K562 (cell line): Measurements from ENCODE around the gene TRAPPC2L. TPM values are rescaled to one million over a fixed set of nuclear protein-coding genes. Genes with fewer than 3 reads are reported as not detected.

Experiments used
- BRF2 ChIP-seq: IDR thresholded peaks from 3 replicates; pipeline ENCODE4 v1.6.1; 2011; ENCODE audit warnings: borderline replicate concordance, mild to moderate bottlenecking; ENCODE audit not compliant: insufficient read length, insufficient read depth
- CBX1 ChIP-seq: sonication (generic); IDR thresholded peaks from 2 replicates; pipeline ENCODE4 v1.6.1; 2016; ENCODE audit warnings: antibody characterized with exemption, low read depth, mild to moderate bottlenecking
- CEBPG ChIP-seq, 3 experiments: fragments of 200-800 bp in 1 of 3; sonication (Bioruptor generic) in 1 of 3; sonication (generic) in 1 of 3; formaldehyde crosslinking in 1 of 3; IDR thresholded peaks in 2 of 3; conservative IDR thresholded peaks in 1 of 3; 2 replicates each; pipeline versions ENCODE4 v1.6.1 to v1.8.0; 2016 to 2022; ENCODE audit warnings: missing compliant biosample characterization in 2 of 3, missing genetic modification characterization in 2 of 3, mild to moderate bottlenecking in 1 of 3, missing genetic modification reagents in 1 of 3
- CHD2 ChIP-seq: IDR thresholded peaks from 2 replicates; pipeline ENCODE4 v1.6.1; 2011; ENCODE audit warnings: low read depth, low read length
- E4F1 ChIP-seq: fragments of 250-450 bp; sonication (Bioruptor Pico); IDR thresholded peaks from 2 replicates; pipeline ENCODE4 v1.5.0; 2021; ENCODE audit warnings: mild to moderate bottlenecking, borderline replicate concordance
- FOXP1 ChIP-seq: sonication (generic); formaldehyde crosslinking; IDR thresholded peaks from 2 replicates; pipeline ENCODE4 v1.8.0; 2022; ENCODE audit warnings: mild to moderate bottlenecking, missing genetic modification reagents
- HMGXB4 ChIP-seq: sonication (generic); formaldehyde crosslinking; IDR thresholded peaks from 2 replicates; pipeline ENCODE4 v1.8.1; 2023; ENCODE audit warnings: mild to moderate bottlenecking, missing genetic modification reagents
- MAZ ChIP-seq, 2 experiments: fragments of 450-650 bp in 1 of 2; sonication (generic) in 1 of 2; formaldehyde crosslinking; IDR thresholded peaks in 1 of 2; conservative IDR thresholded peaks in 1 of 2; 2 replicates each; pipeline versions ENCODE4 v1.4.0 to v1.5.0; 2020; ENCODE audit warnings: mild to moderate bottlenecking in 1 of 2, missing genetic modification reagents in 1 of 2
- NFYB ChIP-seq: IDR thresholded peaks from 2 replicates; pipeline ENCODE4 v1.6.1; 2011; ENCODE audit warnings: mild to moderate bottlenecking, moderate library complexity; ENCODE audit not compliant: insufficient read length; ENCODE audit errors: extremely low read depth
- POLR2B ChIP-seq: fragments of 450-650 bp; IDR thresholded peaks from 2 replicates; pipeline ENCODE4 v1.6.1; 2018; ENCODE audit warnings: low read depth; ENCODE audit not compliant: partially characterized antibody
- PTBP1 ChIP-seq: fragments of 200-400 bp; formaldehyde crosslinking; IDR thresholded peaks from 2 replicates; pipeline ENCODE4 v1.6.1; 2017; ENCODE audit warnings: low read depth, low read length
- RBM39 ChIP-seq: fragments of 200-400 bp; formaldehyde crosslinking; optimal IDR thresholded peaks from 2 replicates; pipeline ENCODE3; 2018; ENCODE audit warnings: low read depth, low read length
- RFX1 ChIP-seq: fragments of 450-650 bp; IDR thresholded peaks from 2 replicates; pipeline ENCODE4 v1.6.1; 2016; ENCODE audit warnings: mild to moderate bottlenecking, moderate library complexity
- SIN3A ChIP-seq, 2 experiments: fragments of 150-350 bp in 1 of 2; IDR thresholded peaks; 2 replicates each; pipeline ENCODE4 v1.6.1; 2011 to 2016; ENCODE audit warnings: borderline replicate concordance in 2 of 2, low read depth in 2 of 2, low read length in 2 of 2, mild to moderate bottlenecking in 2 of 2, moderate library complexity in 2 of 2; ENCODE audit not compliant: control insufficient read depth in 1 of 2
- SRSF9 ChIP-seq: fragments of 200-400 bp; formaldehyde crosslinking; IDR thresholded peaks from 2 replicates; pipeline ENCODE4 v1.6.1; 2017; ENCODE audit warnings: low read depth, low read length, borderline replicate concordance
- SUPT5H ChIP-seq: fragments of 450-650 bp; IDR thresholded peaks from 2 replicates; pipeline ENCODE4 v1.6.1; 2016
- TAF15 ChIP-seq: fragments of 200-400 bp; formaldehyde crosslinking; IDR thresholded peaks from 2 replicates; pipeline ENCODE4 v1.6.1; 2017; ENCODE audit warnings: mild to moderate bottlenecking, low read depth, low read length, moderate library complexity
- TEAD1 ChIP-seq, 2 experiments: fragments of 450-650 bp in 1 of 2; sonication (generic) in 1 of 2; formaldehyde crosslinking; IDR thresholded peaks; 2 replicates each; pipeline versions ENCODE4 v1.4.0 to v1.8.0; 2020 to 2022; ENCODE audit warnings: mild to moderate bottlenecking in 2 of 2, missing genetic modification reagents in 1 of 2
- TEAD4 ChIP-seq, 2 experiments: sonication (generic) in 1 of 2; formaldehyde crosslinking in 1 of 2; IDR thresholded peaks; 2 replicates each; pipeline versions ENCODE4 v1.6.1 to v1.8.0; 2012 to 2022; ENCODE audit warnings: borderline replicate concordance in 1 of 2, inconsistent platforms in 1 of 2, low read length in 1 of 2, mild to moderate bottlenecking in 1 of 2, missing genetic modification reagents in 1 of 2
- polyA plus RNA-seq, 8 experiments: library from polyadenylated mRNA; depleted of rRNA in 4 of 8; stranded (reverse) in 5 of 8; unstranded in 3 of 8; fragments of >200 nt; fragmentation: Nextera tagmentation in 2 of 8; fragmentation: Illumina TruSeq in 1 of 8; extraction: Ambion mirVana in 2 of 8; extraction: Trizol in 1 of 8; gene quantifications; 2 replicates each; pipeline versions ENCODE4 v1.2.1 to v1.2.3, GENCODE V29; 2011 to 2014; ENCODE audit warnings: inconsistent platforms in 1 of 8, missing spikeins in 1 of 8
- total RNA-seq, 7 experiments: library from RNA; depleted of rRNA in 6 of 7; stranded (reverse); fragments of >200 nt in 6 of 7; fragmentation: Illumina TruSeq in 2 of 7; extraction: Trizol in 2 of 7; gene quantifications; 2 replicates each; pipeline versions ENCODE4 v1.2.1 to v1.2.3, GENCODE V29; 2011 to 2021; ENCODE audit warnings: low replicate concordance in 1 of 7

The TRAPPC2L gene
- total and polyA plus RNA-seq, 9 of the 15 experiments (the other 6 are each of a cell fraction or from before 2014, with no cell fraction given), result 60.4 to 398 (median 97.5) TPM

GRCh38 chr16:88809676-88810165 lies 47.2 kb upstream of the TRAPPC2L start (continued):
- TF ChIP-seq CHD2 (peak; percentile 61), TEAD4 (IDR thresholded peaks at IDR 0.05; ENCODE audit: low read length) (0 out of 2 replicates have a peak, but pooled peaks have one; percentile 3), TEAD4 (CRISPR knock-in tag; IDR thresholded peaks at IDR 0.05; ENCODE audit: borderline replicate concordance) (no peak), CEBPG (CRISPR knock-in tag; IDR thresholded peaks at IDR 0.05) (no peak), CEBPG (tag; conservative IDR thresholded peaks at IDR 0.05 in 1 of 2, IDR thresholded peaks at IDR 0.05 in 1 of 2) (no peak), PTBP1 (0 out of 2 replicates have a peak, but pooled peaks have one; percentile 28), E4F1 (CRISPR knock-in tag) (no peak), SRSF9 (no peak), POLR2B (peak; percentile 64), RBM39 (no peak), FOXP1 (CRISPR knock-in tag) (no peak), MAZ (CRISPR knock-in tag; conservative IDR thresholded peaks at IDR 0.05 in 1 of 2, IDR thresholded peaks at IDR 0.05 in 1 of 2) (0 out of 4 replicates have a peak, but pooled peaks of 1 of the 2 experiments have one; percentile 11), NFYB (no peak), BRF2 (no peak), RFX1 (no peak), TEAD1 (CRISPR knock-in tag; IDR thresholded peaks at IDR 0.05) (no peak), SUPT5H (peak; percentile 81), CBX1 (0 out of 2 replicates have a peak, but pooled peaks have one; percentile 15), HMGXB4 (CRISPR knock-in tag) (peak; percentile 85; the same call in 1 of the 2 replicates), SIN3A (IDR thresholded peaks at IDR 0.05; ENCODE audit: borderline replicate concordance in 2 of 2, control insufficient read depth in 1 of 2, low read depth in 2 of 2, low read length in 2 of 2) (0 out of 4 replicates have a peak, but pooled peaks of 1 of the 2 experiments have one; percentile 17), TAF15 (peak; percentile 80; the same call in 1 of the 2 replicates)
